HEK293 (cell line): ENCODE measurements around the gene PPIE.
A peak's percentile ranks its signal among the peaks of the same experiment; 100 is the strongest.

Source experiments
- AEBP2 ChIP-seq: fragments of 450-650 bp; formaldehyde crosslinking; IDR thresholded peaks from 2 replicates; pipeline ENCODE4 v1.5.1; 2016; ENCODE audit warnings: missing biosample characterization, missing genetic modification characterization, borderline replicate concordance
- PRDM1 ChIP-seq: fragments of 450-650 bp; formaldehyde crosslinking; IDR thresholded peaks from 2 replicates; pipeline ENCODE4; 2016; ENCODE audit warnings: missing biosample characterization, missing genetic modification characterization
- SALL2 ChIP-seq: fragments of 450-650 bp; formaldehyde crosslinking; IDR thresholded peaks from 2 replicates; pipeline ENCODE4 v1.5.0; 2017; ENCODE audit warnings: missing biosample characterization, mild to moderate bottlenecking, missing genetic modification characterization, borderline replicate concordance
- TSHZ1 ChIP-seq: fragments of 450-650 bp; formaldehyde crosslinking; IDR thresholded peaks from 2 replicates; pipeline ENCODE4 v1.5.1; 2016; ENCODE audit warnings: missing biosample characterization, missing genetic modification characterization, borderline replicate concordance
- WT1 ChIP-seq: fragments of 450-650 bp; formaldehyde crosslinking; IDR thresholded peaks from 2 replicates; pipeline ENCODE4 v1.5.1; 2016; ENCODE audit warnings: missing biosample characterization, missing genetic modification characterization
- ZBTB26 ChIP-seq: fragments of 450-650 bp; formaldehyde crosslinking; optimal IDR thresholded peaks from 2 replicates; pipeline ENCODE3; 2016; ENCODE audit warnings: missing biosample characterization, mild to moderate bottlenecking, missing genetic modification characterization
- ZBTB7A ChIP-seq: fragments of 450-650 bp; formaldehyde crosslinking; IDR thresholded peaks from 2 replicates; pipeline ENCODE4 v1.5.1; 2016; ENCODE audit warnings: low read depth, missing biosample characterization, missing genetic modification characterization
- ZEB2 ChIP-seq: fragments of 450-650 bp; formaldehyde crosslinking; IDR thresholded peaks from 2 replicates; pipeline ENCODE4 v1.5.1; 2016; ENCODE audit warnings: missing biosample characterization, missing genetic modification characterization
- ZFHX2 ChIP-seq: fragments of 450-650 bp; formaldehyde crosslinking; conservative IDR thresholded peaks from 2 replicates; pipeline ENCODE4 v1.5.1; 2016; ENCODE audit warnings: missing biosample characterization, missing genetic modification characterization
- ZFP3 ChIP-seq: fragments of 450-650 bp; formaldehyde crosslinking; IDR thresholded peaks from 2 replicates; pipeline ENCODE4 v1.5.1; 2016; ENCODE audit warnings: low read depth, missing biosample characterization, missing genetic modification characterization
- ZNF10 ChIP-seq: fragments of 450-650 bp; formaldehyde crosslinking; IDR thresholded peaks from 2 replicates; pipeline ENCODE4 v1.5.1; 2017; ENCODE audit warnings: missing biosample characterization, missing genetic modification characterization
- ZNF121 ChIP-seq: fragments of 450-650 bp; formaldehyde crosslinking; IDR thresholded peaks from 2 replicates; pipeline ENCODE4 v1.5.1; 2016; ENCODE audit warnings: missing biosample characterization, missing genetic modification characterization
- ZNF132 ChIP-seq: fragments of 450-650 bp; formaldehyde crosslinking; IDR thresholded peaks from 2 replicates; pipeline ENCODE4 v1.5.1; 2017; ENCODE audit warnings: missing biosample characterization, missing genetic modification characterization, borderline replicate concordance
- ZNF169 ChIP-seq: fragments of 450-650 bp; formaldehyde crosslinking; IDR thresholded peaks from 2 replicates; pipeline ENCODE4 v1.5.1; 2016; ENCODE audit warnings: missing biosample characterization, missing genetic modification characterization
- ZNF202 ChIP-seq: fragments of 450-650 bp; formaldehyde crosslinking; IDR thresholded peaks from 2 replicates; pipeline ENCODE4 v1.5.1; 2016; ENCODE audit warnings: missing biosample characterization, missing genetic modification characterization, borderline replicate concordance
- ZNF214 ChIP-seq: fragments of 450-650 bp; formaldehyde crosslinking; IDR thresholded peaks from 2 replicates; pipeline ENCODE4 v1.5.1; 2017; ENCODE audit warnings: missing biosample characterization, mild to moderate bottlenecking, missing genetic modification characterization, borderline replicate concordance
- ZNF23 ChIP-seq: fragments of 450-650 bp; formaldehyde crosslinking; IDR thresholded peaks from 2 replicates; pipeline ENCODE4 v1.5.1; 2016; ENCODE audit warnings: missing biosample characterization, missing genetic modification characterization, borderline replicate concordance
- ZNF274 ChIP-seq, 2 experiments: fragments of 200-500 bp in 1 of 2; fragments of 450-650 bp in 1 of 2; sonication (Bioruptor generic) in 1 of 2; formaldehyde crosslinking in 1 of 2; IDR thresholded peaks; 2 replicates each; pipeline versions ENCODE4 v1.5.1 to v1.6.1; 2014 to 2016; ENCODE audit warnings: borderline replicate concordance in 1 of 2, inconsistent platforms in 1 of 2, low read length in 1 of 2, missing biosample characterization in 1 of 2, missing genetic modification characterization in 1 of 2
- ZNF311 ChIP-seq: fragments of 450-650 bp; formaldehyde crosslinking; IDR thresholded peaks from 2 replicates; pipeline ENCODE4 v1.5.1; 2017; ENCODE audit warnings: missing biosample characterization, missing genetic modification characterization, borderline replicate concordance
- ZNF350 ChIP-seq: fragments of 450-650 bp; formaldehyde crosslinking; IDR thresholded peaks from 2 replicates; pipeline ENCODE4 v1.5.0; 2017; ENCODE audit warnings: missing biosample characterization, mild to moderate bottlenecking, missing genetic modification characterization
- ZNF404 ChIP-seq: fragments of 450-650 bp; formaldehyde crosslinking; IDR thresholded peaks from 2 replicates; pipeline ENCODE4 v1.5.1; 2017; ENCODE audit warnings: missing biosample characterization, missing genetic modification characterization
- ZNF548 ChIP-seq: fragments of 450-650 bp; formaldehyde crosslinking; IDR thresholded peaks from 2 replicates; pipeline ENCODE4 v1.5.1; 2016; ENCODE audit warnings: missing biosample characterization, missing genetic modification characterization
- ZNF629 ChIP-seq: fragments of 450-650 bp; formaldehyde crosslinking; IDR thresholded peaks from 2 replicates; pipeline ENCODE4 v1.5.1; 2017; ENCODE audit warnings: missing biosample characterization, missing genetic modification characterization
- ZNF658 ChIP-seq: fragments of 450-650 bp; formaldehyde crosslinking; IDR thresholded peaks from 2 replicates; pipeline ENCODE4; 2016; ENCODE audit warnings: missing biosample characterization, missing genetic modification characterization
- TF ChIP-seq, protein P1 (sequence below): fragments of 450-650 bp; formaldehyde crosslinking; IDR thresholded peaks from 2 replicates; pipeline ENCODE4 v1.5.1; 2017; ENCODE audit warnings: missing biosample characterization, missing genetic modification characterization
- TF ChIP-seq, protein P2 (sequence below): fragments of 450-650 bp; formaldehyde crosslinking; IDR thresholded peaks from 2 replicates; pipeline ENCODE4 v1.5.1; 2016; ENCODE audit warnings: missing biosample characterization, missing genetic modification characterization
- TF ChIP-seq, protein P3 (sequence below): fragments of 450-650 bp; formaldehyde crosslinking; IDR thresholded peaks from 2 replicates; pipeline ENCODE4 v1.5.1; 2016; ENCODE audit warnings: missing biosample characterization, missing genetic modification characterization

PPIE gene

DNA sequence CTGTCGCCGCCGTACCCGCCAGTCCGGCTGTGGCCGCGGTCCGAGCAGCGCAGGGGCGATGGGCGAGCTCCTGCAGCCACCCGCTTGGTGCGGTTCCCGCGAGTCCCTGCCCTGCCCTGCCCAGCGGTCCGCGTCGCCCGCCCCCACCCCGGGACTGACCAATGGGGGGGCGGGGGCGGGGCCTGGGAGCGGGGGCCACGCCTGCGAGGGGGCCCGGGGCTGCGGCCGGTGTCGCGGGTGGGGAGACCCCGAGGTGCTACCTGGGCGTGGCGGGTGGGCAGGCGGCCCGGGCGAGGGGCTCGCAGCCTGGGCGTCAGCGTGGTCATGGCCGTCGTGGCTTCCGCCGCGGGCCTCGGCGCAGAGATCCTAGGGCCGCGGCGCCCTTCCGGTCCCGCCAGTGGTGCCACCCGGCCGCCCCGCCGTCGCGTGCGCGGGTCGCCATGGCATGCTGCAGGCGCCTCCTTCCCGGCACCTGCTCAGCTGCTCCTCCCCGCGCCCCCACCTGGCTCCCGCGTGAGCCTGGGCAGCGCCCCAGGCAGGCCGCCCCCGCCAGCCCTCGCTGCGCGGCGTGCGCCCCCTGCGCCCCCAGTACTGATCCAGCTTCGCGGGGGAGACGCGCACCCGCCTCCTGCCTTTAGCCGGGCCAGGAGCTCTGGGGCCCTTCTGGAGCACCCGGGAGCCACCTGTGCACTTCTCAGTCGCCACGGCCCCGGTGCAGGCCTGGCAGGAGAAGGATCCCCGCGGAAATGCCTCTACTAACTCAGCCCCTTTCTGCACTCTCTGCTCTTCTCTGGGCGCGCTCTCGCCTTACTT, 50.3 kb downstream of the PPIE start, which contains the start of gene BMP8B (continued):
- TF ChIP-seq ZBTB26 (tag by site-specific recombination) (peak; percentile 82), ZNF548 (no peak), WT1 (tag by site-specific recombination) (no peak), ZNF121 (tag by site-specific recombination) (no peak), AEBP2 (tag by site-specific recombination) (no peak), ZFHX2 (tag by site-specific recombination) (peak; percentile 78), ZBTB7A (tag by site-specific recombination) (no peak), ZNF658 (tag by site-specific recombination) (no peak), ZNF629 (tag by site-specific recombination) (no peak), ZNF311 (no peak), ZNF10 (peak; percentile 79; the same call in 1 of the 2 replicates), ZNF350 (tag by site-specific recombination) (no peak), ZEB2 (tag by site-specific recombination) (no peak), ZNF274 (IDR thresholded peaks at IDR 0.05; ENCODE audit: low read length) (no peak), ZNF274 (tag by site-specific recombination; IDR thresholded peaks at IDR 0.05; ENCODE audit: borderline replicate concordance) (no peak), ZNF169 (no peak), ZNF132 (tag by site-specific recombination) (no peak), ZNF202 (tag by site-specific recombination) (no peak), ZFP3 (tag by site-specific recombination) (no peak), ZNF404 (no peak), ZNF23 (tag by site-specific recombination) (no peak), PRDM1 (tag by site-specific recombination) (no peak), SALL2 (tag by site-specific recombination) (no peak), ZNF214 (tag by site-specific recombination) (no peak), TSHZ1 (tag by site-specific recombination) (no peak)
- TF ChIP-seq, protein P1, sequence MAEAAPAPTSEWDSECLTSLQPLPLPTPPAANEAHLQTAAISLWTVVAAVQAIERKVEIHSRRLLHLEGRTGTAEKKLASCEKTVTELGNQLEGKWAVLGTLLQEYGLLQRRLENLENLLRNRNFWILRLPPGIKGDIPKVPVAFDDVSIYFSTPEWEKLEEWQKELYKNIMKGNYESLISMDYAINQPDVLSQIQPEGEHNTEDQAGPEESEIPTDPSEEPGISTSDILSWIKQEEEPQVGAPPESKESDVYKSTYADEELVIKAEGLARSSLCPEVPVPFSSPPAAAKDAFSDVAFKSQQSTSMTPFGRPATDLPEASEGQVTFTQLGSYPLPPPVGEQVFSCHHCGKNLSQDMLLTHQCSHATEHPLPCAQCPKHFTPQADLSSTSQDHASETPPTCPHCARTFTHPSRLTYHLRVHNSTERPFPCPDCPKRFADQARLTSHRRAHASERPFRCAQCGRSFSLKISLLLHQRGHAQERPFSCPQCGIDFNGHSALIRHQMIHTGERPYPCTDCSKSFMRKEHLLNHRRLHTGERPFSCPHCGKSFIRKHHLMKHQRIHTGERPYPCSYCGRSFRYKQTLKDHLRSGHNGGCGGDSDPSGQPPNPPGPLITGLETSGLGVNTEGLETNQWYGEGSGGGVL (tag by site-specific recombination) = peak; percentile 32
- TF ChIP-seq, protein P2, sequence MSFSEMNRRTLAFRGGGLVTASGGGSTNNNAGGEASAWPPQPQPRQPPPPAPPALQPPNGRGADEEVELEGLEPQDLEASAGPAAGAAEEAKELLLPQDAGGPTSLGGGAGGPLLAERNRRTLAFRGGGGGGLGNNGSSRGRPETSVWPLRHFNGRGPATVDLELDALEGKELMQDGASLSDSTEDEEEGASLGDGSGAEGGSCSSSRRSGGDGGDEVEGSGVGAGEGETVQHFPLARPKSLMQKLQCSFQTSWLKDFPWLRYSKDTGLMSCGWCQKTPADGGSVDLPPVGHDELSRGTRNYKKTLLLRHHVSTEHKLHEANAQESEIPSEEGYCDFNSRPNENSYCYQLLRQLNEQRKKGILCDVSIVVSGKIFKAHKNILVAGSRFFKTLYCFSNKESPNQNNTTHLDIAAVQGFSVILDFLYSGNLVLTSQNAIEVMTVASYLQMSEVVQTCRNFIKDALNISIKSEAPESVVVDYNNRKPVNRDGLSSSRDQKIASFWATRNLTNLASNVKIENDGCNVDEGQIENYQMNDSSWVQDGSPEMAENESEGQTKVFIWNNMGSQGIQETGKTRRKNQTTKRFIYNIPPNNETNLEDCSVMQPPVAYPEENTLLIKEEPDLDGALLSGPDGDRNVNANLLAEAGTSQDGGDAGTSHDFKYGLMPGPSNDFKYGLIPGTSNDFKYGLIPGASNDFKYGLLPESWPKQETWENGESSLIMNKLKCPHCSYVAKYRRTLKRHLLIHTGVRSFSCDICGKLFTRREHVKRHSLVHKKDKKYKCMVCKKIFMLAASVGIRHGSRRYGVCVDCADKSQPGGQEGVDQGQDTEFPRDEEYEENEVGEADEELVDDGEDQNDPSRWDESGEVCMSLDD (tag by site-specific recombination) = no peak
- TF ChIP-seq, protein P3, sequence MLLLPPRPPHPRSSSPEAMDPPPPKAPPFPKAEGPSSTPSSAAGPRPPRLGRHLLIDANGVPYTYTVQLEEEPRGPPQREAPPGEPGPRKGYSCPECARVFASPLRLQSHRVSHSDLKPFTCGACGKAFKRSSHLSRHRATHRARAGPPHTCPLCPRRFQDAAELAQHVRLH (tag by site-specific recombination) = no peak
